ENCODE data around the gene MMGT1. TPM values are rescaled to one million over a fixed set of nuclear protein-coding genes. Genes with fewer than 3 reads are reported as not detected.

MMGT1 gene
- total and polyA plus RNA-seq, 2 experiments from 2014 or later = 6.9 to 25.4 TPM

- DNase-seq (ENCODE audit: low spot score) (no peak), ATAC-seq (no peak)
- Histone ChIP-seq H3K4me2 (no peak overlapping the region), H3K4me1 (ENCODE audit: insufficient read depth) (no peaks in the 10 kb centered on the region), H2AFZ (no peak overlapping the region), H3K79me2 (replicated peaks; ENCODE audit: insufficient read depth) (no peaks in the 10 kb centered on the region), H3F3A (replicated peaks; ENCODE audit: low read depth) (no peaks in the 10 kb centered on the region), H3K27ac (ENCODE audit: low read depth) (no peak overlapping the region), H4K20me1 (replicated peaks; ENCODE audit: insufficient read depth) (no peaks in the 10 kb centered on the region), H3K9me2 (ENCODE audit: insufficient read depth) (no peaks in the 10 kb centered on the region), H3K4me3 (no peak overlapping the region), H3K36me3 (ENCODE audit: insufficient read depth) (no peaks in the 10 kb centered on the region), H3K27me3 (ENCODE audit: insufficient read depth) (no peaks in the 10 kb centered on the region)
- H3K9me3 Mint-ChIP-seq = no peaks in the 10 kb centered on the region
- no peak overlapping the region for H3K27ac Mint-ChIP-seq
- H3K36me3 Mint-ChIP-seq (ENCODE audit: low read depth) = no peaks in the 10 kb centered on the region
- H3K4me1 Mint-ChIP-seq = no peaks in the 10 kb centered on the region
- H3K27me3 Mint-ChIP-seq (ENCODE audit: insufficient read depth, low read depth, poor library complexity) = peaks cover 3% of the 10 kb centered on the region
- H3K4me3 Mint-ChIP-seq = no peak overlapping the region
- TF ChIP-seq ZNF462 (CRISPR knock-in tag; IDR thresholded peaks at IDR 0.05) (no peak), NANOG (IDR thresholded peaks at IDR 0.05; ENCODE audit: borderline replicate concordance) (no peak), CREB1 (CRISPR knock-in tag; IDR thresholded peaks at IDR 0.05; ENCODE audit: low read depth) (no peak), POLR2AphosphoS5 (IDR thresholded peaks at IDR 0.05; ENCODE audit: low read depth) (no peak), ZNF114 (CRISPR knock-in tag; IDR thresholded peaks at IDR 0.05) (no peak), ETS1 (IDR thresholded peaks at IDR 0.05) (no peak), EZH2phosphoT487 (IDR thresholded peaks at IDR 0.05; ENCODE audit: unreplicated experiment) (no peak), STAT1 (IDR thresholded peaks at IDR 0.05; ENCODE audit: unreplicated experiment) (no peak)
Measured at GRCh38 chrX:135914404-135914803, 59.4 kb downstream of the MMGT1 start.

Other genes starting within 250 kb of the MMGT1 start
- gene CT45A3, start 205.8 kb downstream of the MMGT1 start, total RNA-seq (2014; rRNA removed; shearing (Covaris generic)) = not detected in 2 replicates
- gene CT45A3, start 205.8 kb downstream of the MMGT1 start, polyA plus RNA-seq (2016; fragmentation: Nextera tagmentation; extraction: Ambion mirVana) = not detected in 2 replicates
- not detected in 2 replicates for gene CT45A5, start 188.5 kb downstream of the MMGT1 start, total RNA-seq (2014; rRNA removed; shearing (Covaris generic))
- gene CT45A5, start 188.5 kb downstream of the MMGT1 start, polyA plus RNA-seq (2016; fragmentation: Nextera tagmentation; extraction: Ambion mirVana) = not detected in 2 replicates
- gene CT45A6, start 171.2 kb downstream of the MMGT1 start, total RNA-seq (2014; rRNA removed; shearing (Covaris generic)) = not detected in 2 replicates
- gene CT45A6, start 171.2 kb downstream of the MMGT1 start, polyA plus RNA-seq (2016; fragmentation: Nextera tagmentation; extraction: Ambion mirVana) = not detected in 2 replicates
- gene CT45A2, start 154.0 kb downstream of the MMGT1 start, total RNA-seq (2014; rRNA removed; shearing (Covaris generic)) = not detected in 2 replicates
- gene CT45A2, start 154.0 kb downstream of the MMGT1 start, polyA plus RNA-seq (2016; fragmentation: Nextera tagmentation; extraction: Ambion mirVana) = not detected in 2 replicates
- gene CT45A7, start 136.7 kb downstream of the MMGT1 start, total RNA-seq (2014; rRNA removed; shearing (Covaris generic)) = not detected in 2 replicates
- gene CT45A7, start 136.7 kb downstream of the MMGT1 start, polyA plus RNA-seq (2016; fragmentation: Nextera tagmentation; extraction: Ambion mirVana) = not detected in 2 replicates
- not detected in 2 replicates for gene CT45A8, start 119.5 kb downstream of the MMGT1 start, total RNA-seq (2014; rRNA removed; shearing (Covaris generic))
- not detected in 2 replicates for gene CT45A8, start 119.5 kb downstream of the MMGT1 start, polyA plus RNA-seq (2016; fragmentation: Nextera tagmentation; extraction: Ambion mirVana)
- gene CT45A9, start 102.2 kb downstream of the MMGT1 start, total RNA-seq (2014; rRNA removed; shearing (Covaris generic)) = not detected in 2 replicates
- not detected in 2 replicates for gene CT45A9, start 102.2 kb downstream of the MMGT1 start, polyA plus RNA-seq (2016; fragmentation: Nextera tagmentation; extraction: Ambion mirVana)
- not detected in 2 replicates for gene CT45A10, start 80.5 kb downstream of the MMGT1 start, total RNA-seq (2014; rRNA removed; shearing (Covaris generic))
- gene CT45A10, start 80.5 kb downstream of the MMGT1 start, polyA plus RNA-seq (2016; fragmentation: Nextera tagmentation; extraction: Ambion mirVana) = not detected in 2 replicates
- gene SAGE1, start 80.3 kb downstream of the MMGT1 start, total RNA-seq (2014; rRNA removed; shearing (Covaris generic)) = 0.19 TPM in 1 of 2 replicates, not detected in the other
- gene SAGE1, start 80.3 kb downstream of the MMGT1 start, polyA plus RNA-seq (2016; fragmentation: Nextera tagmentation; extraction: Ambion mirVana) = not detected in 2 replicates
- 17.1 and 18.9 TPM in 2 replicates for gene SLC9A6, start 11.4 kb upstream of the MMGT1 start, total RNA-seq (2014; rRNA removed; shearing (Covaris generic))
- gene SLC9A6, start 11.4 kb upstream of the MMGT1 start, polyA plus RNA-seq (2016; fragmentation: Nextera tagmentation; extraction: Ambion mirVana) = 7.2 and 7.4 TPM in 2 replicates
- gene FHL1, start 173.5 kb upstream of the MMGT1 start, total RNA-seq (2014; rRNA removed; shearing (Covaris generic)) = 60.4 and 72.1 TPM in 2 replicates
- 43.5 and 47.9 TPM in 2 replicates for gene FHL1, start 173.5 kb upstream of the MMGT1 start, polyA plus RNA-seq (2016; fragmentation: Nextera tagmentation; extraction: Ambion mirVana)

Data from GM23338 (cell line).